H1 (cell line): Measurements from ENCODE around the gene STK33. TPM values are rescaled to one million over a fixed set of nuclear protein-coding genes. Genes with fewer than 3 reads are reported as not detected.

Experiments used
- CTCF ChIA-PET: fragments of 300-600 bp; sonication (Branson Sonifier 250); formaldehyde crosslinking; loops from one replicate; lab custom pipeline; 2021; ENCODE audit not compliant: partially characterized antibody; lab: Charles Lee
- POLR2A ChIA-PET: fragments of 300-600 bp; sonication (Branson Sonifier 250); formaldehyde crosslinking; loops from one replicate; lab custom pipeline; 2021; ENCODE audit warnings: inconsistent platforms; ENCODE audit not compliant: partially characterized antibody; lab: Charles Lee
- DNase-seq, 2 experiments: peaks; one replicate each; pipeline versions ENCODE4 v3.0.0 to v3.0.0-alpha.2; 2010 to 2022; ENCODE audit warnings: low spot score in 2 of 2, low read depth in 1 of 2, mixed read lengths in 1 of 2
- FAIRE-seq: peaks from 2 replicates; lab custom pipeline; 2011; peaks lifted over from hg19 to GRCh38; lab: Jason Lieb, UNC
- H2AFZ ChIP-seq: 2 replicates; pipeline ENCODE4 v1.8.1; 2012; ENCODE audit warnings: low read length, inconsistent platforms
- H2AK5ac ChIP-seq: 2 replicates; pipeline ENCODE4 v1.6.1; 2013; ENCODE audit warnings: low read depth, low read length
- H2BK120ac ChIP-seq: replicated peaks from 2 replicates; pipeline ENCODE3; 2013; ENCODE audit warnings: low read depth, low read length, inconsistent platforms
- H2BK12ac ChIP-seq: 2 replicates; pipeline ENCODE4 v1.6.1; 2013; ENCODE audit warnings: low read depth, low read length
- H2BK15ac ChIP-seq: 2 replicates; pipeline ENCODE4 v1.6.1; 2013; ENCODE audit warnings: low read length
- H2BK20ac ChIP-seq: 2 replicates; pipeline ENCODE4 v1.6.1; 2013; ENCODE audit warnings: low read length
- H2BK5ac ChIP-seq: 2 replicates; pipeline ENCODE4 v1.6.1; 2013; ENCODE audit warnings: low read depth, low read length
- H3K14ac ChIP-seq: 2 replicates; pipeline ENCODE4 v1.6.1; 2013; ENCODE audit warnings: inconsistent platforms; ENCODE audit not compliant: insufficient read length
- H3K18ac ChIP-seq: 2 replicates; pipeline ENCODE4 v1.6.1; 2013; ENCODE audit warnings: low read length; ENCODE audit errors: extremely low read depth
- H3K23ac ChIP-seq: 2 replicates; pipeline ENCODE4 v1.6.1; 2013; ENCODE audit warnings: inconsistent platforms; ENCODE audit not compliant: insufficient read length
- H3K23me2 ChIP-seq: 2 replicates; pipeline ENCODE4 v1.6.1; 2013; ENCODE audit warnings: low read depth, low read length
- H3K27ac ChIP-seq: 2 replicates; pipeline ENCODE4 v1.6.1; 2011; ENCODE audit warnings: low read depth, low read length, inconsistent platforms
- H3K27me3 ChIP-seq, 4 experiments: replicated peaks in 1 of 4; 1 replicate in 1 of 4; 2 replicates in 3 of 4; pipeline versions ENCODE4 v1.6.1 to v1.8.1; 2011 to 2013; ENCODE audit warnings: low read length in 3 of 4, mild to moderate bottlenecking in 3 of 4, inconsistent platforms in 2 of 4, mixed read lengths in 2 of 4, moderate library complexity in 1 of 4; ENCODE audit not compliant: control insufficient read depth in 3 of 4, insufficient read depth in 3 of 4; ENCODE audit errors: extremely low read depth in 1 of 4
- H3K36me3 ChIP-seq, 4 experiments: 2 replicates each; pipeline versions ENCODE4 v1.6.1 to v1.8.1; 2011 to 2013; ENCODE audit warnings: mild to moderate bottlenecking in 4 of 4, low read length in 3 of 4, moderate library complexity in 2 of 4, control low read depth in 1 of 4, inconsistent platforms in 1 of 4; ENCODE audit not compliant: insufficient read depth in 4 of 4, control insufficient read depth in 2 of 4
- H3K4ac ChIP-seq: replicated peaks from 2 replicates; pipeline ENCODE3; 2013; ENCODE audit warnings: low read length, low read depth, mixed read lengths, inconsistent platforms; ENCODE audit not compliant: insufficient read length
- H3K4me1 ChIP-seq, 4 experiments: replicated peaks in 1 of 4; 1 replicate in 1 of 4; 2 replicates in 3 of 4; pipeline versions ENCODE4 v1.6.1 to v1.8.1; 2011 to 2013; ENCODE audit warnings: low read length in 3 of 4, inconsistent platforms in 2 of 4, mixed read lengths in 1 of 4; ENCODE audit not compliant: insufficient read depth in 4 of 4, control insufficient read depth in 3 of 4
- H3K4me2 ChIP-seq, 2 experiments: 2 replicates each; pipeline versions ENCODE4 v1.6.1 to v1.8.1; 2011 to 2013; ENCODE audit warnings: low read depth in 2 of 2, low read length in 2 of 2, control low read depth in 1 of 2, inconsistent platforms in 1 of 2, mild to moderate bottlenecking in 1 of 2; ENCODE audit not compliant: insufficient read depth in 1 of 2
- H3K4me3 ChIP-seq, 4 experiments: fragments of 200-600, 300-600 bp in 1 of 4; sonication (generic), shearing (Covaris generic), sonication (Bioruptor Twin) in 1 of 4; 2 replicates each; pipeline versions ENCODE4 v1.5.1 to v1.8.1; 2011 to 2016; ENCODE audit warnings: low read length in 4 of 4, low read depth in 3 of 4, control low read depth in 2 of 4, inconsistent platforms in 2 of 4, mild to moderate bottlenecking in 2 of 4, mixed read lengths in 1 of 4, moderate library complexity in 1 of 4; ENCODE audit not compliant: insufficient read depth in 2 of 4; ENCODE audit errors: extremely low read depth in 1 of 4
- H3K56ac ChIP-seq: replicated peaks from 2 replicates; pipeline ENCODE3; 2013; ENCODE audit warnings: low read depth, mild to moderate bottlenecking, mixed read lengths, low read length, inconsistent platforms; ENCODE audit not compliant: insufficient read length
- H3K79me1 ChIP-seq: 2 replicates; pipeline ENCODE4 v1.6.1; 2013; ENCODE audit warnings: low read depth, low read length, control low read depth
- H3K79me2 ChIP-seq, 2 experiments: 2 replicates each; pipeline versions ENCODE4 v1.6.1 to v1.8.1; 2012 to 2013; ENCODE audit warnings: low read length in 2 of 2, mild to moderate bottlenecking in 2 of 2, inconsistent platforms in 1 of 2; ENCODE audit not compliant: insufficient read depth in 2 of 2, control insufficient read depth in 1 of 2
- H3K9ac ChIP-seq, 4 experiments: replicated peaks in 1 of 4; 1 replicate in 1 of 4; 2 replicates in 3 of 4; pipeline versions ENCODE4 v1.6.1 to v1.8.1; 2011 to 2013; ENCODE audit warnings: low read depth in 3 of 4, low read length in 3 of 4, control low read depth in 2 of 4, mild to moderate bottlenecking in 2 of 4, moderate library complexity in 2 of 4, inconsistent platforms in 1 of 4; ENCODE audit errors: extremely low read depth in 1 of 4
- H3K9me3 ChIP-seq, 2 experiments: 2 replicates each; pipeline versions ENCODE4 v1.6.1 to v1.8.1; 2012 to 2013; ENCODE audit warnings: mild to moderate bottlenecking in 2 of 2, moderate library complexity in 2 of 2, control low read depth in 1 of 2, inconsistent platforms in 1 of 2, low read depth in 1 of 2, low read length in 1 of 2, mixed read lengths in 1 of 2; ENCODE audit not compliant: insufficient read depth in 2 of 2
- H4K20me1 ChIP-seq, 2 experiments: replicated peaks in 1 of 2; 2 replicates each; pipeline versions ENCODE3 to v1.8.1; 2011 to 2013; ENCODE audit warnings: inconsistent platforms in 2 of 2, low read length in 2 of 2, mild to moderate bottlenecking in 1 of 2; ENCODE audit not compliant: insufficient read depth in 2 of 2, control insufficient read depth in 1 of 2
- H4K5ac ChIP-seq: 2 replicates; pipeline ENCODE4 v1.6.1; 2013; ENCODE audit warnings: low read length, low read depth, mixed read lengths, inconsistent platforms; ENCODE audit not compliant: insufficient read length
- H4K8ac ChIP-seq: 2 replicates; pipeline ENCODE4 v1.8.0; 2013; ENCODE audit warnings: mild to moderate bottlenecking, moderate library complexity, low read length, inconsistent platforms; ENCODE audit not compliant: insufficient read depth; ENCODE audit errors: extremely low read depth
- H4K91ac ChIP-seq: replicated peaks from 2 replicates; pipeline ENCODE3; 2013; ENCODE audit warnings: low read length, mixed read lengths, inconsistent platforms; ENCODE audit not compliant: insufficient read length
- BACH1 ChIP-seq: IDR thresholded peaks from 2 replicates; pipeline ENCODE4 v1.6.1; 2012; ENCODE audit warnings: low read length, improper control_type of control experiment
- BCL11A ChIP-seq, 2 experiments: IDR thresholded peaks; one replicate each; pipeline ENCODE4 v1.6.1; 2011; ENCODE audit warnings: low read depth in 2 of 2, low read length in 2 of 2, mild to moderate bottlenecking in 2 of 2
- BRCA1 ChIP-seq: IDR thresholded peaks from 2 replicates; pipeline ENCODE4 v1.6.1; 2012; ENCODE audit warnings: low read depth, low read length, improper control_type of control experiment
- GTF2F1 ChIP-seq: IDR thresholded peaks from 2 replicates; pipeline ENCODE4 v1.6.1; 2012; ENCODE audit warnings: low read depth, low read length, improper control_type of control experiment, borderline replicate concordance
- JUND ChIP-seq: IDR thresholded peaks from 2 replicates; pipeline ENCODE4 v1.6.1; 2011; ENCODE audit warnings: mild to moderate bottlenecking, improper control_type of control experiment, low read length
- SIX5 ChIP-seq: IDR thresholded peaks from 2 replicates; pipeline ENCODE4 v1.6.1; 2011; ENCODE audit warnings: mild to moderate bottlenecking, low read depth, low read length
- SP1 ChIP-seq: IDR thresholded peaks from 2 replicates; pipeline ENCODE4 v1.6.1; 2011; ENCODE audit warnings: low read depth, low read length
- TCF12 ChIP-seq: IDR thresholded peaks from 2 replicates; pipeline ENCODE4 v1.6.1; 2011; ENCODE audit warnings: low read depth, mild to moderate bottlenecking, low read length
- YY1 ChIP-seq: IDR thresholded peaks from 2 replicates; pipeline ENCODE4 v1.6.1; 2011; ENCODE audit warnings: low read depth, mild to moderate bottlenecking, low read length
- WGBS, 2 experiments: shearing (Covaris generic) in 1 of 2; methylation state at CpG; one replicate each; pipeline versions ENCODE4 v1.1.6 to v1.1.7; 2013 to 2015; ENCODE audit warnings: low lambda C conversion rate in 2 of 2, mixed read lengths in 2 of 2, inconsistent platforms in 1 of 2, low coverage in 1 of 2, missing lambda C conversion rate in 1 of 2; ENCODE audit not compliant: insufficient replicate concordance in 2 of 2, insufficient coverage in 1 of 2, insufficient read length in 1 of 2; ENCODE audit errors: extremely low coverage in 1 of 2, missing lambda C conversion rate in 1 of 2; 5-methylcytosine and 5-hydroxymethylcytosine counted together
- polyA plus RNA-seq, 7 experiments: library from polyadenylated mRNA; depleted of rRNA in 3 of 7; stranded (reverse) in 5 of 7; unstranded in 2 of 7; fragments of >200 nt in 5 of 7; fragments of 200-250 nt in 2 of 7; gene quantifications; 1 replicate in 5 of 7; 2 replicates in 1 of 7; 4 replicates in 1 of 7; pipeline versions ENCODE4 v1.2.1 to v1.2.3, GENCODE V29; 2011 to 2013; ENCODE audit warnings: missing spikeins in 2 of 7, mixed read lengths in 2 of 7
- total RNA-seq: library from RNA; stranded (reverse); fragmentation: NEBNext Ultra II Directional; extraction: Animal tissue kit (Norgen Biotek cat#: 25700); gene quantifications from 2 replicates; pipeline ENCODE4 v1.2.1, GENCODE V29; 2021

Gene STK33
- total and polyA plus RNA-seq, 2 of the 8 experiments (the other 6 are each of a cell fraction or from before 2014, with no cell fraction given) = 8.8 to 25.1 TPM

- Histone ChIP-seq H3K23me2 (no peaks in the 10 kb centered on the region), H2BK12ac (0 out of 2 replicates have a peak overlapping the region, but pooled peaks have one; percentile 75), H3K79me1 (no peaks in the 10 kb centered on the region), H3K23ac (no peak overlapping the region), H3K36me3 (no peaks in the 10 kb centered on the region), H3K79me2 (no peaks in the 10 kb centered on the region), H2AK5ac (peak overlapping the region; percentile 46; the same call in 1 of the 2 replicates), H2BK5ac (peak overlapping the region; percentile 19; the same call in 1 of the 2 replicates), H3K4me2 (0 out of 4 replicates have a peak overlapping the region, but pooled peaks of 1 of the 2 experiments have one; percentile 5), H3K4ac (no peak overlapping the region), H3K4me3 (no peak overlapping the region), H2AFZ (no peak overlapping the region), H3K18ac (peak overlapping the region; percentile 5; the same call in 1 of the 2 replicates), H4K5ac (no peak overlapping the region), H3K9ac (no peak overlapping the region), H2BK120ac (no peak overlapping the region), H3K4me1 (peaks cover 0 to 10% (median 2%) of the 10 kb centered on the region in 4 experiments; a peak in 5 of 7 replicates), H3K14ac (no peak overlapping the region), H3K27ac (no peak overlapping the region), H2BK15ac (peak overlapping the region; percentile 21; the same call in 1 of the 2 replicates), H2BK20ac (no peak overlapping the region), H3K27me3 (no peaks in the 10 kb centered on the region), H4K91ac (peak overlapping the region; percentile 76), H4K8ac (no peak overlapping the region), H4K20me1 (peaks cover 0 to 2% of the 10 kb centered on the region in 2 experiments), H3K9me3 (no peaks in the 10 kb centered on the region), H3K56ac (no peak overlapping the region)
- DNase-seq = no peak
- WGBS, 2 experiments = 95% methylated on average over 12 of the region's 12 CpGs; no CpG with 5 or more reads in 1 of the 2 experiments
- no peak for FAIRE-seq
- ChIA-PET POLR2A (no interaction called here), CTCF (interaction anchor here (1.0 to 2.5 kb wide), 2 partner anchors 32 to 179 kb away, joined by 3 to 7 read pairs; no protein-coding TSS in a partner anchor)
- no peak for TF ChIP-seq GTF2F1
- TF ChIP-seq SIX5 = no peak
- no peak for TF ChIP-seq TCF12
- no peak for TF ChIP-seq JUND
- TF ChIP-seq BRCA1 = no peak
- TF ChIP-seq BCL11A (IDR thresholded peaks at IDR 0.05; ENCODE audit: low read depth in 2 of 2, low read length in 2 of 2) = no peak
- TF ChIP-seq SP1 = no peak
- TF ChIP-seq YY1 = no peak
- TF ChIP-seq BACH1 = no peak
Observed at GRCh38 chr11:8386134-8386864, 207.7 kb downstream of the STK33 start.
